Endothelial cell of umbilical vein (primary cell): ENCODE data around the gene LONRF2.

ENCODE experiments used
- FOS ChIP-seq: IDR thresholded peaks from 2 replicates; pipeline ENCODE4 v1.6.1; 2011; ENCODE audit warnings: mild to moderate bottlenecking, low read length, moderate library complexity, borderline replicate concordance; ENCODE audit not compliant: insufficient read depth
- JUN ChIP-seq: IDR thresholded peaks from 2 replicates; pipeline ENCODE4 v1.6.1; 2011; ENCODE audit warnings: borderline replicate concordance, low read depth; ENCODE audit not compliant: insufficient read length, insufficient read depth
- POLR2A ChIP-seq: IDR thresholded peaks from 2 replicates; pipeline ENCODE4 v1.6.1; 2012; ENCODE audit warnings: low read depth, mild to moderate bottlenecking, control low read depth, low read length
- POLR2AphosphoS5 ChIP-seq: IDR thresholded peaks from 2 replicates; pipeline ENCODE4 v1.6.1; 2012; ENCODE audit warnings: low read depth, mild to moderate bottlenecking, control low read depth, low read length, moderate library complexity; ENCODE audit not compliant: insufficient read depth
- TF ChIP-seq, protein P1 (sequence below), 2 donors: IDR thresholded peaks; 1 replicate in 1 of 2; 2 replicates in 1 of 2; pipeline ENCODE4 v1.5.1; 2011; ENCODE audit warnings: low read length in 2 of 2, mild to moderate bottlenecking in 2 of 2, moderate library complexity in 2 of 2, control low read depth in 1 of 2, inconsistent platforms in 1 of 2, low read depth in 1 of 2; ENCODE audit not compliant: insufficient read depth in 1 of 2; ENCODE audit errors: extremely low read depth in 1 of 2
- TF ChIP-seq, protein P2 (sequence below): IDR thresholded peaks from 2 replicates; pipeline ENCODE4 v1.6.1; 2011; ENCODE audit not compliant: insufficient read depth, insufficient read length

DNA sequence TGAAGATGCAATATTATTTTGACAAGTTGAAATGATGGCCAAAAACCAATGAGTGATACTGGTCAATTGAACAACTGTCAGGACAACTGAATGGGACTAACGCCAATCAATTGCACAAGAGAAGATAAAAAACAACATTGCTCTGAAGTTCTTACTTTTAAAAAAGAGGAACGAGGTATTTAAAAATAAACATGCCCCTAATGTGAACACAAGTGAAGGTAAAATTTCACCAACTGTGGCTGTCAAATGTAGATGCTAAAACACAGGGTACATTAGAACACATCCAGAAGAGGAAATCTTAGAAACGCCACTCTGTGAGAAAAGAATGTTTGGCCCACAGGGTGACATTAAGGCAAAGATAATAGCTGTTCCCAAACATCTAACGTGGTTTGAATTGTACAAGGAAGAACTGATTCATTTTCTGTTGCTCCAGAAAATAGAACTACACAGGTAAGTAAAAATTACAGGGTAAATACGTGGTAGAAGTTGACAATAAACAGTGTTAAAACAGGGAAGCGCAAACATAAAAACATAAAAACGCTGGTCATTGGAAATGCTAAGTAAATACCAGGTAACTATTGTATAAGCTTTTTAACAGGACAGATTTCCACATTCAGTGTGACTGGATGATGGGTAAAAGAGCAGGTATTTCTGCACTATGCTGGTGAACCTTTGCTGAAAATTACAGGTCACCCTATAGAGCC, 20.3 kb downstream of the LONRF2 start:
- TF ChIP-seq POLR2A (no peak), FOS (no peak), JUN (no peak), POLR2AphosphoS5 (no peak)
- TF ChIP-seq, protein P1, sequence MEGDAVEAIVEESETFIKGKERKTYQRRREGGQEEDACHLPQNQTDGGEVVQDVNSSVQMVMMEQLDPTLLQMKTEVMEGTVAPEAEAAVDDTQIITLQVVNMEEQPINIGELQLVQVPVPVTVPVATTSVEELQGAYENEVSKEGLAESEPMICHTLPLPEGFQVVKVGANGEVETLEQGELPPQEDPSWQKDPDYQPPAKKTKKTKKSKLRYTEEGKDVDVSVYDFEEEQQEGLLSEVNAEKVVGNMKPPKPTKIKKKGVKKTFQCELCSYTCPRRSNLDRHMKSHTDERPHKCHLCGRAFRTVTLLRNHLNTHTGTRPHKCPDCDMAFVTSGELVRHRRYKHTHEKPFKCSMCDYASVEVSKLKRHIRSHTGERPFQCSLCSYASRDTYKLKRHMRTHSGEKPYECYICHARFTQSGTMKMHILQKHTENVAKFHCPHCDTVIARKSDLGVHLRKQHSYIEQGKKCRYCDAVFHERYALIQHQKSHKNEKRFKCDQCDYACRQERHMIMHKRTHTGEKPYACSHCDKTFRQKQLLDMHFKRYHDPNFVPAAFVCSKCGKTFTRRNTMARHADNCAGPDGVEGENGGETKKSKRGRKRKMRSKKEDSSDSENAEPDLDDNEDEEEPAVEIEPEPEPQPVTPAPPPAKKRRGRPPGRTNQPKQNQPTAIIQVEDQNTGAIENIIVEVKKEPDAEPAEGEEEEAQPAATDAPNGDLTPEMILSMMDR (IDR thresholded peaks at IDR 0.05; ENCODE audit: extremely low read depth in 1 of 2, insufficient read depth in 1 of 2, low read depth in 1 of 2, low read length in 2 of 2) = no peak
- TF ChIP-seq, protein P2, sequence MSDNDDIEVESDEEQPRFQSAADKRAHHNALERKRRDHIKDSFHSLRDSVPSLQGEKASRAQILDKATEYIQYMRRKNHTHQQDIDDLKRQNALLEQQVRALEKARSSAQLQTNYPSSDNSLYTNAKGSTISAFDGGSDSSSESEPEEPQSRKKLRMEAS = no peak
